H9 (cell line): ENCODE results near the gene NGDN. TPM values are rescaled to one million over a fixed set of nuclear protein-coding genes. Genes with fewer than 3 reads are reported as not detected.
"Not testable (repeated sequence)": the region's sequence is repeated elsewhere in the genome, so short reads cannot be mapped to it uniquely, and the experiment has no call there.

Experiments used
- DNase-seq: peaks from one replicate; pipeline ENCODE4 v3.0.0-alpha.2; 2017
- H2AFZ ChIP-seq: one replicate; pipeline ENCODE4 v1.6.1; 2013; ENCODE audit warnings: mild to moderate bottlenecking, low read length, control low read depth, moderate library complexity
- H2AK5ac ChIP-seq: 2 replicates; pipeline ENCODE4 v1.6.1; 2013; ENCODE audit warnings: low read length, control low read depth, mixed read lengths; ENCODE audit not compliant: insufficient read length
- H2BK120ac ChIP-seq: one replicate; pipeline ENCODE4 v1.6.1; 2013; ENCODE audit warnings: low read depth, mild to moderate bottlenecking, low read length, control low read depth, inconsistent platforms; ENCODE audit not compliant: poor library complexity, severe bottlenecking
- H2BK12ac ChIP-seq: 2 replicates; pipeline ENCODE4 v1.6.1; 2013; ENCODE audit warnings: low read length, control low read depth, mixed read lengths, low read depth; ENCODE audit not compliant: insufficient read length
- H2BK15ac ChIP-seq: 2 replicates; pipeline ENCODE4 v1.6.1; 2013; ENCODE audit warnings: low read depth, low read length, control low read depth
- H2BK20ac ChIP-seq: one replicate; pipeline ENCODE4 v1.6.1; 2013; ENCODE audit warnings: low read depth, mild to moderate bottlenecking, low read length, control low read depth, inconsistent platforms; ENCODE audit not compliant: poor library complexity, severe bottlenecking
- H2BK5ac ChIP-seq: 2 replicates; pipeline ENCODE4 v1.6.1; 2013; ENCODE audit warnings: low read length, control low read depth, mixed read lengths; ENCODE audit not compliant: insufficient read length
- H3K14ac ChIP-seq: 2 replicates; pipeline ENCODE4 v1.6.1; 2013; ENCODE audit warnings: low read length, control low read depth; ENCODE audit not compliant: insufficient read depth
- H3K18ac ChIP-seq: 2 replicates; pipeline ENCODE4 v1.6.1; 2013; ENCODE audit warnings: low read depth, mild to moderate bottlenecking, mixed read lengths, low read length, control low read depth; ENCODE audit not compliant: insufficient read length
- H3K23ac ChIP-seq: 2 replicates; pipeline ENCODE4 v1.6.1; 2013; ENCODE audit warnings: low read length, control low read depth, mixed read lengths, low read depth; ENCODE audit not compliant: insufficient read length
- H3K23me2 ChIP-seq: 2 replicates; pipeline ENCODE4 v1.6.1; 2013; ENCODE audit warnings: low read depth, mild to moderate bottlenecking, mixed read lengths, low read length, control low read depth; ENCODE audit not compliant: insufficient read length, poor library complexity, severe bottlenecking
- H3K27ac ChIP-seq: 2 replicates; pipeline ENCODE4 v1.5.1; 2013; ENCODE audit warnings: low read length, control low read depth, mixed read lengths, low read depth; ENCODE audit not compliant: insufficient read length
- H3K27me3 ChIP-seq: 2 replicates; pipeline ENCODE4 v1.6.1; 2013; ENCODE audit warnings: low read length, control low read depth, inconsistent platforms; ENCODE audit not compliant: insufficient read depth
- H3K4ac ChIP-seq: 2 replicates; pipeline ENCODE4 v1.6.1; 2013; ENCODE audit warnings: low read depth, mild to moderate bottlenecking, control low read depth, inconsistent platforms, low read length, moderate library complexity
- H3K4me1 ChIP-seq: 2 replicates; pipeline ENCODE4 v1.6.1; 2013; ENCODE audit warnings: low read length, control low read depth, inconsistent platforms; ENCODE audit not compliant: insufficient read depth
- H3K4me2 ChIP-seq: 2 replicates; pipeline ENCODE4 v1.6.1; 2013; ENCODE audit warnings: low read length, control low read depth, mixed read lengths; ENCODE audit not compliant: insufficient read length, insufficient read depth
- H3K56ac ChIP-seq: 2 replicates; pipeline ENCODE4 v1.6.1; 2013; ENCODE audit warnings: low read depth, mild to moderate bottlenecking, mixed read lengths, low read length, control low read depth; ENCODE audit not compliant: insufficient read length
- H3K79me1 ChIP-seq: 2 replicates; pipeline ENCODE4 v1.6.1; 2013; ENCODE audit warnings: low read depth, mild to moderate bottlenecking, moderate library complexity, low read length, control low read depth, inconsistent platforms; ENCODE audit not compliant: insufficient read depth, poor library complexity, severe bottlenecking
- H3K79me2 ChIP-seq: 2 replicates; pipeline ENCODE4 v1.6.1; 2013; ENCODE audit warnings: low read length, control low read depth, inconsistent platforms; ENCODE audit not compliant: insufficient read depth
- H3K9ac ChIP-seq: 2 replicates; pipeline ENCODE4 v1.6.1; 2013; ENCODE audit warnings: low read length, control low read depth, mixed read lengths; ENCODE audit not compliant: insufficient read length; ENCODE audit errors: extremely low read depth
- H3K9me3 ChIP-seq: one replicate; pipeline ENCODE4 v1.6.1; 2013; ENCODE audit warnings: low read depth, low read length, inconsistent platforms; ENCODE audit not compliant: control insufficient read depth
- H3T11ph ChIP-seq: one replicate; pipeline ENCODE4 v1.6.1; 2013; ENCODE audit warnings: mild to moderate bottlenecking, low read length, control low read depth, inconsistent platforms
- H4K20me1 ChIP-seq: one replicate; pipeline ENCODE4 v1.6.1; 2013; ENCODE audit not compliant: control insufficient read depth, insufficient read length, insufficient read depth
- H4K5ac ChIP-seq: 2 replicates; pipeline ENCODE4 v1.6.1; 2013; ENCODE audit warnings: low read depth, mild to moderate bottlenecking, mixed read lengths, low read length, control low read depth; ENCODE audit not compliant: insufficient read length
- H4K8ac ChIP-seq: replicated peaks from 2 replicates; pipeline ENCODE4 v1.6.1; 2013; ENCODE audit warnings: low read length, control low read depth, mixed read lengths, low read depth; ENCODE audit not compliant: insufficient read length
- H4K91ac ChIP-seq: 2 replicates; pipeline ENCODE4 v1.6.1; 2013; ENCODE audit warnings: low read depth, mild to moderate bottlenecking, moderate library complexity, mixed read lengths, low read length, control low read depth; ENCODE audit not compliant: insufficient read length
- H3K27ac Mint-ChIP-seq, 3 experiments: 2 replicates in 2 of 3; 3 replicates in 1 of 3; pipeline ENCODE4 v1.8.0; 2020 to 2021; ENCODE audit warnings: mixed read lengths in 3 of 3, mild to moderate bottlenecking in 1 of 3, moderate library complexity in 1 of 3
- H3K27me3 Mint-ChIP-seq: 2 replicates; pipeline ENCODE4 v1.8.0; 2021; ENCODE audit warnings: low read depth, mild to moderate bottlenecking, moderate library complexity, mixed read lengths
- H3K36me3 Mint-ChIP-seq, 3 experiments: 2 replicates in 2 of 3; 3 replicates in 1 of 3; pipeline ENCODE4 v1.8.0; 2020 to 2021; ENCODE audit warnings: low read depth in 3 of 3, mixed read lengths in 3 of 3; ENCODE audit not compliant: insufficient read depth in 1 of 3
- H3K4me1 Mint-ChIP-seq, 2 experiments: 2 replicates each; pipeline ENCODE4 v1.8.0; 2020; ENCODE audit warnings: mixed read lengths in 2 of 2
- H3K4me3 Mint-ChIP-seq, 2 experiments: 2 replicates in 1 of 2; 3 replicates in 1 of 2; pipeline ENCODE4 v1.8.0; 2020 to 2021; ENCODE audit warnings: mild to moderate bottlenecking in 2 of 2, mixed read lengths in 2 of 2, moderate library complexity in 1 of 2
- H3K9me3 Mint-ChIP-seq, 2 experiments: 2 replicates in 1 of 2; 3 replicates in 1 of 2; pipeline ENCODE4 v1.8.0; 2020; ENCODE audit warnings: mild to moderate bottlenecking in 2 of 2, mixed read lengths in 2 of 2, moderate library complexity in 1 of 2
- WGBS: extraction: QIAGEN DNeasy Blood & Tissue Kit; methylation state at CpG from one replicate; pipeline ENCODE4 v1.1.7; 2013; ENCODE audit warnings: missing lambda C conversion rate, low lambda C conversion rate, mixed read lengths; ENCODE audit not compliant: insufficient read length; ENCODE audit errors: extremely low coverage; 5-methylcytosine and 5-hydroxymethylcytosine counted together
- total RNA-seq: library from RNA; stranded (reverse); gene quantifications from 2 replicates; pipeline ENCODE4 v1.2.1, GENCODE V29; 2021
- TF ChIP-seq, protein P1 (sequence below): fragments of 200-600 bp; sonication (generic); conservative IDR thresholded peaks from 3 replicates; pipeline ENCODE4 v1.8.0; 2021; ENCODE audit warnings: antibody characterized with exemption, mild to moderate bottlenecking

Gene NGDN
- total RNA-seq, 1 experiment from 2014 or later, result 53.1 TPM

DNA sequence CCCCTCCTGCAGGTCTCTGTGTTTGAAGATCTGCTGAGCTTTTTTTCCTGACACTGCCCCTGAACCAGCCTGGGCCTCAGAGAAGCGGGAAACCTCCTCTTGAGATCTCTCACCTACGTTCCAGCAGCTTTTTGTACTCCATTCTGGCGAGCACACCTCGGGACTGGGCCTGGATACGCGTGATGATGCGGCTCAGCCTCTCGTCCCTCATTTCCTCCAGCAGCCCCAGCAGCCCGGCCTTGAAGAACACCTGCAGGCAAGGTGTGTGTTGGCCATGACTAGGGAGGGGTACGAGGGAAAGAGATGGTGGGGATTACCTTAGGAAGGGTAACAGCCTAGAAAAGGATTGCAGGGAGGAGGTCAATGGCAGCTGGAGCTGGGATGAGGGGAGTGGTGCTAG is 44.3 kb upstream of the NGDN start:
- Histone ChIP-seq H2BK5ac (no peak overlapping the region), H3K23ac (no peak overlapping the region), H2AFZ (no peak overlapping the region), H3K79me2 (no peaks in the 10 kb centered on the region), H3K9me3 (no peaks in the 10 kb centered on the region), H4K8ac (no peak overlapping the region), H3K27me3 (no peaks in the 10 kb centered on the region), H4K20me1 (no peaks in the 10 kb centered on the region), H2AK5ac (no peak overlapping the region), H2BK20ac (no peak overlapping the region), H3K79me1 (no peaks in the 10 kb centered on the region), H3K4ac (no peak overlapping the region), H3K18ac (no peak overlapping the region), H3K4me1 (no peaks in the 10 kb centered on the region; the same call in 1 of the 2 replicates), H4K5ac (no peak overlapping the region), H3K23me2 (no peaks in the 10 kb centered on the region), H2BK12ac (no peak overlapping the region), H2BK15ac (no peak overlapping the region), H3T11ph (no peak overlapping the region), H3K27ac (no peak overlapping the region), H3K56ac (no peak overlapping the region), H3K9ac (no peak overlapping the region), H2BK120ac (no peak overlapping the region), H3K4me2 (no peak overlapping the region), H3K14ac (no peak overlapping the region), H4K91ac (no peak overlapping the region)
- Mint-ChIP-seq H3K4me3 (no peak overlapping the region), H3K36me3 (no peaks in the 10 kb centered on the region), H3K4me1 (peaks cover 15 to 16% of the 10 kb centered on the region in 2 experiments; a peak in 3 of 4 replicates), H3K9me3 (no peaks in the 10 kb centered on the region; a peak in 1 of 5 replicates), H3K27me3 (peaks cover 42% of the 10 kb centered on the region), H3K27ac (no peak overlapping the region; a peak in 1 of 7 replicates)
- no peak for DNase-seq
- no CpG with 5 or more reads among the region's 10 CpGs for WGBS
- TF ChIP-seq, protein P1, sequence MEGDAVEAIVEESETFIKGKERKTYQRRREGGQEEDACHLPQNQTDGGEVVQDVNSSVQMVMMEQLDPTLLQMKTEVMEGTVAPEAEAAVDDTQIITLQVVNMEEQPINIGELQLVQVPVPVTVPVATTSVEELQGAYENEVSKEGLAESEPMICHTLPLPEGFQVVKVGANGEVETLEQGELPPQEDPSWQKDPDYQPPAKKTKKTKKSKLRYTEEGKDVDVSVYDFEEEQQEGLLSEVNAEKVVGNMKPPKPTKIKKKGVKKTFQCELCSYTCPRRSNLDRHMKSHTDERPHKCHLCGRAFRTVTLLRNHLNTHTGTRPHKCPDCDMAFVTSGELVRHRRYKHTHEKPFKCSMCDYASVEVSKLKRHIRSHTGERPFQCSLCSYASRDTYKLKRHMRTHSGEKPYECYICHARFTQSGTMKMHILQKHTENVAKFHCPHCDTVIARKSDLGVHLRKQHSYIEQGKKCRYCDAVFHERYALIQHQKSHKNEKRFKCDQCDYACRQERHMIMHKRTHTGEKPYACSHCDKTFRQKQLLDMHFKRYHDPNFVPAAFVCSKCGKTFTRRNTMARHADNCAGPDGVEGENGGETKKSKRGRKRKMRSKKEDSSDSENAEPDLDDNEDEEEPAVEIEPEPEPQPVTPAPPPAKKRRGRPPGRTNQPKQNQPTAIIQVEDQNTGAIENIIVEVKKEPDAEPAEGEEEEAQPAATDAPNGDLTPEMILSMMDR, result no peak

DNA sequence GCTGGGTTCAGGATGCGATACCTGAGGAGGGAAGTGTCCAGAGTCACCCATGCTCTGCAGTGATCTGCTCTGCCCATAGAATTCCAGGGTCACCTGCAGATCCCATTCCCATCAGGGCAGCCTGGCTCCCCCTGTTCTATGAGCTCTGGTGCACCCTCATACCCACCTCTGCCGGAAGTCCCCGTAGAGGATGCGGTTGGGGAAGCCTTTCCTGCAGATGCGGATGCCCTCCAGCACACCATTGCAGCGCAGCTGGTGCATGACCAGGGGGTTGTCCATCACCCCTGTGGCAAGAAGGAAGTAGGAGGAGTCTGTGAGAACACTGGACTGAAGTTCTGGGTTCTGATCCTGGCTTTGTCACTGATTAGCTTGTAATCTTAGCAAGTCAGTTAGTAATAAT is 43.7 kb upstream of the NGDN start:
- not testable (repeated sequence) for DNase-seq, H3K27ac Mint-ChIP-seq, H3K79me2 ChIP-seq, H4K8ac ChIP-seq, H3T11ph ChIP-seq, H2AK5ac ChIP-seq, H2AFZ ChIP-seq, H3K18ac ChIP-seq, H3K4ac ChIP-seq, H3K27me3 ChIP-seq, H2BK15ac ChIP-seq, H2BK12ac ChIP-seq, H2BK120ac ChIP-seq, H2BK5ac ChIP-seq, H3K23ac ChIP-seq, H4K5ac ChIP-seq, H3K36me3 Mint-ChIP-seq, H4K20me1 ChIP-seq, H3K27ac ChIP-seq, H4K91ac ChIP-seq, H3K79me1 ChIP-seq, H2BK20ac ChIP-seq, H3K23me2 ChIP-seq, H3K14ac ChIP-seq, H3K9me3 Mint-ChIP-seq, H3K9ac ChIP-seq, H3K4me2 ChIP-seq, H3K4me1 ChIP-seq, H3K56ac ChIP-seq, H3K9me3 ChIP-seq, H3K4me3 Mint-ChIP-seq
- Mint-ChIP-seq H3K4me1 (peaks cover 18 to 20% of the 10 kb centered on the region in 2 experiments; a peak in 3 of 4 replicates), H3K27me3 (peaks cover 45% of the 10 kb centered on the region)
- WGBS, result no CpG with 5 or more reads among the region's 6 CpGs
